ENCODE data around the gene MRPL16. TPM values are rescaled to one million over a fixed set of nuclear protein-coding genes. Genes with fewer than 3 reads are reported as not detected.

The MRPL16 gene
- total and polyA plus RNA-seq, 2 of the 13 experiments (the other 11 are each of a cell fraction or from before 2014, with no cell fraction given), result 45.3 to 62.6 TPM

DNA sequence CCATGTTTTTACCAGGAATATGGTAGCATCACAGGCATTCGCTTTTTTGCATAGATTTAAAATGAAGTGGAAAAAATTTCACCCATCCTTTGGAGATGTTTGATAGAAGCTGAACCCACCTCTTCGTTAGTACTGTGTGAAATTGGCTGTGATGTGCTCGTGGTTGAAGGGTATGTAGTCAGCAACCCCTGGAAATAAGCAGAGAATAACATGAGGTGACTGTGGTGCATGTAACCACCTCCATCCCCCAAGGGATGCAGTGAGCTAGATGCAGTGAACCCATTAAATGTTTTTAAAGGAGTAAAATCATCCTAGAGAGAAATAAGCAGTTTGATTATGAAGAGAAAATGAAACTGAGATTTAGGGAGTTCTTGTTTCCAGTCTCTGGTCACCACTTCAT is 18.8 kb upstream of the MRPL16 start:
- no TSS peak for BruUV-seq (replicated peaks)
- no peak for DNase-seq (ENCODE audit: low spot score)
- H2AFZ ChIP-seq (ENCODE audit: low read length), result no peak overlapping the region
- no peak overlapping the region for H3K27ac ChIP-seq (ENCODE audit: extremely low read length, insufficient read depth, low read length)
- WGBS (ENCODE audit: low lambda C conversion rate), result 3% methylated on average over 3 of the region's 3 CpGs
- H3K9ac ChIP-seq (ENCODE audit: insufficient read depth, low read depth, low read length), result no peak overlapping the region
- CTCF ChIA-PET (ENCODE audit: low intra/inter-chr PET ratio, low total read pairs), result no interaction called here
- intact Hi-C loops (cut with micrococcal nuclease; ENCODE audit: unreplicated experiment) (no loop called here), in situ Hi-C loops (cut with HindIII; ENCODE audit: extremely low pct_ligation_motif_present, low pct_unique_long_range_greater_than_20kb) (no loop called here)
- H3K36me3 ChIP-seq (replicated peaks in 1 of 2; ENCODE audit: control insufficient read depth in 1 of 2, insufficient read depth in 2 of 2, low read length in 2 of 2), result no peaks in the 10 kb centered on the region
- H3K9me3 ChIP-seq (ENCODE audit: low read length), result no peaks in the 10 kb centered on the region
- FAIRE-seq, result no peak
- no peak for TF ChIP-seq SAP130 (CRISPR knock-in tag; IDR thresholded peaks at IDR 0.05; ENCODE audit: low read depth)
- no peak for TF ChIP-seq DMAP1 (CRISPR knock-in tag; IDR thresholded peaks at IDR 0.05)
- no peaks in the 10 kb centered on the region for H3K27me3 ChIP-seq (ENCODE audit: control insufficient read depth in 1 of 2, insufficient read depth in 2 of 2, low read length in 2 of 2)
- POLR2A ChIA-PET, result no interaction called here
- H3K4me3 ChIP-seq (replicated peaks in 1 of 3; ENCODE audit: insufficient read depth in 1 of 3, low read depth in 2 of 3, low read length in 3 of 3), result no peak overlapping the region
- H3K4me1 ChIP-seq (ENCODE audit: insufficient read depth, low read length), result no peaks in the 10 kb centered on the region
- H3K4me2 ChIP-seq (ENCODE audit: low read depth, low read length), result no peak overlapping the region
- no peaks in the 10 kb centered on the region for H3K79me2 ChIP-seq (ENCODE audit: insufficient read depth, low read length)
- no peak for ATAC-seq
- H4K20me1 ChIP-seq (ENCODE audit: insufficient read depth, low read length), result no peaks in the 10 kb centered on the region

DNA sequence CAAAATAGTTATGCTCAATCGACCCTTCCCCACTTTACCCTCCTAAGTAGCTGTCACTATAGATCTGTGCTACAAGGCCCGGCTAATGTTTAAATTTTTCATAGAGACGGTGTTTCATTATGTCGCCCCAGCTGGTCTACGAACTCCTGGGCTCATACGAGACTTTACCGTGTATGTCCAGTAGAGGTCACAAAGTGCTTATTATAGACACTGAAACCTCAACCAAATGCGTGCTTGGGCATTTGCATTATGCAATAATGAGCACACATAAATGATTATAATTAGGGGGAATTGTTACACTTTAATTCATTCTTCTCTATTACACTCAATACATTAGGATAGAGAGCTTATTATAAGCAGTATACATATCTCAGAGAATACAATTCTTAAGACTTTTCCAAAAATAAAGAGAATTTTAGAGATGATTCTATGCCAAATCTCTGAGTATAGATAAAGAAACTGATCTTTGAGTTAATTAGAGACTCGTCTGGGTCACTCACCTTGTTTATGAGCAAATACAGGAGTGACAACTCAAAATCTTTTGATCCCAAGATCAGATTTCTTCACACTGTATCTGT is 12.5 kb upstream of the MRPL16 start:
- ATAC-seq (peak; percentile 87), FAIRE-seq (peak; percentile 88), DNase-seq (ENCODE audit: low spot score) (peak; percentile 63)
- ChIA-PET POLR2A (no interaction called here), CTCF (ENCODE audit: low intra/inter-chr PET ratio, low total read pairs) (interaction anchor here (1.7 to 2.4 kb wide), 3 partner anchors 95 to 370 kb away, joined by 5 to 29 read pairs (median 18); no protein-coding TSS in a partner anchor)
- no peaks in the 10 kb centered on the region for H3K79me2 ChIP-seq (ENCODE audit: insufficient read depth, low read length)
- no peaks in the 10 kb centered on the region for H3K36me3 ChIP-seq (replicated peaks in 1 of 2; ENCODE audit: control insufficient read depth in 1 of 2, insufficient read depth in 2 of 2, low read length in 2 of 2)
- intact Hi-C loops (cut with micrococcal nuclease; ENCODE audit: unreplicated experiment), result loop anchor here (1.0 to 2.0 kb wide), 3 partner anchors 96 to 428 kb away; no protein-coding TSS in a partner anchor
- no peak overlapping the region for H3K9ac ChIP-seq (ENCODE audit: insufficient read depth, low read depth, low read length)
- no peak overlapping the region for H3K4me2 ChIP-seq (ENCODE audit: low read depth, low read length)
- BruUV-seq (replicated peaks), result no TSS peak
- no peaks in the 10 kb centered on the region for H4K20me1 ChIP-seq (ENCODE audit: insufficient read depth, low read length)
- in situ Hi-C loops (cut with HindIII; ENCODE audit: extremely low pct_ligation_motif_present, low pct_unique_long_range_greater_than_20kb), result loop anchor here (5.0 kb wide), 1 partner anchor 309 kb away; no protein-coding TSS in a partner anchor
- no peaks in the 10 kb centered on the region for H3K9me3 ChIP-seq (ENCODE audit: low read length)
- WGBS (ENCODE audit: low lambda C conversion rate), result 2% methylated on average over 9 of the region's 9 CpGs
- H2AFZ ChIP-seq (ENCODE audit: low read length), result no peak overlapping the region
- no peak overlapping the region for H3K4me3 ChIP-seq (replicated peaks in 1 of 3; ENCODE audit: insufficient read depth in 1 of 3, low read depth in 2 of 3, low read length in 3 of 3)
- no peaks in the 10 kb centered on the region for H3K27me3 ChIP-seq (ENCODE audit: control insufficient read depth in 1 of 2, insufficient read depth in 2 of 2, low read length in 2 of 2)
- no peaks in the 10 kb centered on the region for H3K4me1 ChIP-seq (ENCODE audit: insufficient read depth, low read length)
- no peak overlapping the region for H3K27ac ChIP-seq (ENCODE audit: extremely low read length, insufficient read depth, low read length)
- TF ChIP-seq MTA3 (CRISPR knock-in tag; IDR thresholded peaks at IDR 0.05) (no peak), RAD21 (CRISPR knock-in tag; IDR thresholded peaks at IDR 0.05) (peak; percentile 62), MIXL1 (CRISPR knock-in tag; IDR thresholded peaks at IDR 0.05) (peak; percentile 50; the same call in 1 of the 2 replicates), STAG1 (CRISPR knock-in tag; IDR thresholded peaks at IDR 0.05) (peak; percentile 91), ZNF232 (CRISPR knock-in tag; IDR thresholded peaks at IDR 0.05; ENCODE audit: borderline replicate concordance) (no peak), CEBPG (CRISPR knock-in tag; IDR thresholded peaks at IDR 0.05) (peak; percentile 75), CC2D1A (CRISPR knock-in tag; IDR thresholded peaks at IDR 0.05) (no peak), ZNF713 (CRISPR knock-in tag; IDR thresholded peaks at IDR 0.05) (no peak), ZNF441 (CRISPR knock-in tag; IDR thresholded peaks at IDR 0.05; ENCODE audit: borderline replicate concordance) (peak; percentile 64; the same call in 1 of the 2 replicates), CEBPB (IDR thresholded peaks at IDR 0.05; ENCODE audit: borderline replicate concordance, low read depth, low read length) (peak; percentile 83)
- TF ChIP-seq, protein P1, sequence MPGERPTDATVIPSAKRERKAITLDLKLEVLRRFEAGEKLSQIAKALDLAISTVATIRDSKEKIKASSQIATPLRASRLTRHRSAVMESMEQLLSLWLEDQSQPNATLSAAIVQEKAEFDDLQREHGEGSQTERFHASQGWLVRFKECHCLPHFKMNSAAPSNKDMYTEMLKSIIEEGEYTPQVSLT (CRISPR knock-in tag; IDR thresholded peaks at IDR 0.05; ENCODE audit: borderline replicate concordance, low read depth), result no peak
- TF ChIP-seq, protein P2, sequence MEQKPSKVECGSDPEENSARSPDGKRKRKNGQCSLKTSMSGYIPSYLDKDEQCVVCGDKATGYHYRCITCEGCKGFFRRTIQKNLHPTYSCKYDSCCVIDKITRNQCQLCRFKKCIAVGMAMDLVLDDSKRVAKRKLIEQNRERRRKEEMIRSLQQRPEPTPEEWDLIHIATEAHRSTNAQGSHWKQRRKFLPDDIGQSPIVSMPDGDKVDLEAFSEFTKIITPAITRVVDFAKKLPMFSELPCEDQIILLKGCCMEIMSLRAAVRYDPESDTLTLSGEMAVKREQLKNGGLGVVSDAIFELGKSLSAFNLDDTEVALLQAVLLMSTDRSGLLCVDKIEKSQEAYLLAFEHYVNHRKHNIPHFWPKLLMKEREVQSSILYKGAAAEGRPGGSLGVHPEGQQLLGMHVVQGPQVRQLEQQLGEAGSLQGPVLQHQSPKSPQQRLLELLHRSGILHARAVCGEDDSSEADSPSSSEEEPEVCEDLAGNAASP (CRISPR knock-in tag; IDR thresholded peaks at IDR 0.05; ENCODE audit: borderline replicate concordance), result no peak
- TF ChIP-seq, protein P3, sequence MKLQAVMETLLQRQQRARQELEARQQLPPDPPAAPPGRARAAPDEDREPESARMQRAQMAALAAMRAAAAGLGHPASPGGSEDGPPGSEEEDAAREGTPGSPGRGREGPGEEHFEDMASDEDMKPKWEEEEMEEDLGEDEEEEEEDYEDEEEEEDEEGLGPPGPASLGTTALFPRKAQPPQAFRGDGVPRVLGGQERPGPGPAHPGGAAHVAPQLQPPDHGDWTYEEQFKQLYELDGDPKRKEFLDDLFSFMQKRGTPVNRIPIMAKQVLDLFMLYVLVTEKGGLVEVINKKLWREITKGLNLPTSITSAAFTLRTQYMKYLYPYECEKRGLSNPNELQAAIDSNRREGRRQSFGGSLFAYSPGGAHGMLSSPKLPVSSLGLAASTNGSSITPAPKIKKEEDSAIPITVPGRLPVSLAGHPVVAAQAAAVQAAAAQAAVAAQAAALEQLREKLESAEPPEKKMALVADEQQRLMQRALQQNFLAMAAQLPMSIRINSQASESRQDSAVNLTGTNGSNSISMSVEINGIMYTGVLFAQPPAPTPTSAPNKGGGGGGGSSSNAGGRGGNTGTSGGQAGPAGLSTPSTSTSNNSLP (IDR thresholded peaks at IDR 0.05; ENCODE audit: low read depth, low read length), result 0 out of 2 replicates have a peak, but pooled peaks have one; percentile 30
- TF ChIP-seq, protein P4, sequence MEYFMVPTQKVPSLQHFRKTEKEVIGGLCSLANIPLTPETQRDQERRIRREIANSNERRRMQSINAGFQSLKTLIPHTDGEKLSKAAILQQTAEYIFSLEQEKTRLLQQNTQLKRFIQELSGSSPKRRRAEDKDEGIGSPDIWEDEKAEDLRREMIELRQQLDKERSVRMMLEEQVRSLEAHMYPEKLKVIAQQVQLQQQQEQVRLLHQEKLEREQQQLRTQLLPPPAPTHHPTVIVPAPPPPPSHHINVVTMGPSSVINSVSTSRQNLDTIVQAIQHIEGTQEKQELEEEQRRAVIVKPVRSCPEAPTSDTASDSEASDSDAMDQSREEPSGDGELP (IDR thresholded peaks at IDR 0.05; ENCODE audit: borderline replicate concordance, low read depth), result peak; percentile 32; the same call in 1 of the 2 replicates
